Smooth muscle cell of the pulmonary artery (primary cell): ENCODE measurements around the gene HOMER3. TPM values are rescaled to one million over a fixed set of nuclear protein-coding genes. Genes with fewer than 3 reads are reported as not detected.

Experiments used
- total RNA-seq: library from RNA; depleted of rRNA; stranded (reverse); fragments of >200 nt; gene quantifications from 2 replicates; pipeline ENCODE4 v1.2.3, GENCODE V29; 2014

HOMER3 gene
- 56.9 and 113 TPM in 2 replicates for total RNA-seq

GRCh38 chr19:18940769-18941627 lies at the start of gene HOMER3:
HOMER3 (minus strand) TSS chr19:18941217; CDS start chr19:18938982, 2,235 bp downstream.

GRCh38 chr19:18919086-18919899 lies 21.7 kb downstream of the HOMER3 start, which contains the start of the genes COPE and DDX49:
COPE (minus strand) TSS chr19:18919387; CDS start chr19:18919348, 39 bp downstream.
DDX49 (plus strand) TSS chr19:18919715; CDS start chr19:18919742, 27 bp downstream.

GRCh38 chr19:18895824-18896341 lies 45.1 kb downstream of the HOMER3 start, which contains the start of gene CERS1:
CERS1 (minus strand) TSS chr19:18896158; CDS start chr19:18896072, 86 bp downstream.

Other genes with a start within 250 kb of the HOMER3 start
- gene COMP, start 149.9 kb downstream of the HOMER3 start, total RNA-seq = 0.53 and 2.5 TPM in 2 replicates
- gene UPF1, start 109.3 kb downstream of the HOMER3 start, total RNA-seq = 71.8 and 84.5 TPM in 2 replicates
- gene CERS1, start 45.1 kb downstream of the HOMER3 start, total RNA-seq = 2.9 and 11.6 TPM in 2 replicates
- 136 and 162 TPM in 2 replicates for gene COPE, start 21.8 kb downstream of the HOMER3 start, total RNA-seq
- 49.1 and 49.5 TPM in 2 replicates for gene DDX49, start 21.5 kb downstream of the HOMER3 start, total RNA-seq
- 29.9 and 37.6 TPM in 2 replicates for gene SUGP2, start 92.3 kb upstream of the HOMER3 start, total RNA-seq
- gene ARMC6, start 92.4 kb upstream of the HOMER3 start, total RNA-seq = 28.7 and 51.1 TPM in 2 replicates
- gene SLC25A42, start 122.8 kb upstream of the HOMER3 start, total RNA-seq = 7.6 and 9.1 TPM in 2 replicates
- gene TMEM161A, start 197.3 kb upstream of the HOMER3 start, total RNA-seq = 30.9 and 38.5 TPM in 2 replicates
- 0.07 TPM in 1 of 2 replicates, not detected in the other for gene MEF2B, start 229.0 kb upstream of the HOMER3 start, total RNA-seq